HG02884 (cell line): Measurements from ENCODE around the gene ITPR3.

Experiments
- ATAC-seq: cut with Tn5 transposase; IDR thresholded peaks from one replicate; pipeline ENCODE4 v1.9.1; 2021; ENCODE audit warnings: mild to moderate bottlenecking, moderate library complexity; ENCODE audit not compliant: unreplicated experiment

Gene ITPR3

GRCh38 chr6:33664506-33665057, 43.5 kb downstream of the ITPR3 start:
- no peak for ATAC-seq

GRCh38 chr6:33665957-33666356, 44.8 kb downstream of the ITPR3 start:
- ATAC-seq, result no peak

GRCh38 chr6:33667072-33667471, 46.0 kb downstream of the ITPR3 start:
- ATAC-seq, result no peak

- no peak for ATAC-seq
Observed at GRCh38 chr6:33667776-33668175, 46.7 kb downstream of the ITPR3 start.

- no peak for ATAC-seq
Observed at GRCh38 chr6:33668328-33668727, 47.2 kb downstream of the ITPR3 start.

DNA sequence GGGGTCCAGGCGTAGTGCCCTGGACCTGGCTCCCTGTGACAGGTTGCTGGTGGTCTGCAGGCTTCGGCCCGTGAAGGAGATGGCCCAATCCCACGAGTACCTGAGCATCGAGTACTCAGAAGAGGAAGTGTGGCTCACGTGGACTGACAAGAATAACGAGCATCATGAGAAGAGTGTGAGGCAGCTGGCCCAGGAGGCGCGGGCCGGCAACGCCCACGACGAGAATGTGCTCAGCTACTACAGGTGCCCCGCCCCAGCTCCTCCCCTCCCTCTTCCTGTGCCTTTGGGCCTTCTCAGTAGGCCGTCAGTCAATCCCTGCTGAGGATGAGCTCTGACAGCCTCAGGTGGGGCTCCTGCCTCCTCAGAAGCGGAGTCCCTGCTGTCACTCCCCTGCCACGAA, 47.8 kb downstream of the ITPR3 start:
- no peak for ATAC-seq

GRCh38 chr6:33670086-33670660, 49.1 kb downstream of the ITPR3 start:
- ATAC-seq, result no peak

DNA sequence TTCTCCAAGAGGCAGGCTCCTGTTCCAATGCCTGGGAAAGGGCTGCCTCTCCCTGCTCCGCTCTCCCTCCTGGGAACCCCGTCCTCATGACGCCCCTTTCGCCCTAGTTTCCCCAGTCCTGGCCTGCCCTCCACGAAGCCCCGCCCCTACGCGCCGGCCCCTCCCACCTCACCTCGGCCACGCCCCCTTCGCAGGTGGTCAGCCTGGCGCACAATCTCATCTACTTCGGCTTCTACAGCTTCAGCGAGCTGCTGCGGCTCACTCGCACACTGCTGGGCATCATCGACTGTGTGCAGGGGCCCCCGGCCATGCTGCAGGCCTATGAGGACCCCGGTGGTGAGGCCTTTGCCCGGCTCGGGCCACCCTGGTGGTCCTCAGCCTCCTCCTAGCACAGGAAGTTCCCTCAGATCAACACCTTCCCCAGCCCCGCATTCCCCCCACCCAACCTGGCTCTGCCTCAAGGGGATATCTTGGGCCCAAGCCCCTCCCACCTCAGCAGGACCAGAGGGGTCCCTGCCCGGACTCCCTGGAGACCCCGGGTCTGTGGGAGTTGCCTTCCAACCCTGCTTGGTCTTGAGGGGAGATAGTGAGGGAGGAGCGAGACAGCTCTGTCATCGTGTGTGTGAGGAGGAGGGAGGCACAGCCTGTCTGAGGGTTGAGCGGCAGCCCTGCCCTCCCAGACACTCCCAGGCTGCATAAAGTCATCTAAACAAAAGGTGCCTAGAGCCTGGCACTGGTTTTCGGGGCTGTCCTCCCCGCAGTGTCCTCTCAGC, 50.0 kb downstream of the ITPR3 start:
- ATAC-seq, result no peak

- no peak for ATAC-seq
Observed at GRCh38 chr6:33671744-33672072, 50.6 kb downstream of the ITPR3 start.

DNA sequence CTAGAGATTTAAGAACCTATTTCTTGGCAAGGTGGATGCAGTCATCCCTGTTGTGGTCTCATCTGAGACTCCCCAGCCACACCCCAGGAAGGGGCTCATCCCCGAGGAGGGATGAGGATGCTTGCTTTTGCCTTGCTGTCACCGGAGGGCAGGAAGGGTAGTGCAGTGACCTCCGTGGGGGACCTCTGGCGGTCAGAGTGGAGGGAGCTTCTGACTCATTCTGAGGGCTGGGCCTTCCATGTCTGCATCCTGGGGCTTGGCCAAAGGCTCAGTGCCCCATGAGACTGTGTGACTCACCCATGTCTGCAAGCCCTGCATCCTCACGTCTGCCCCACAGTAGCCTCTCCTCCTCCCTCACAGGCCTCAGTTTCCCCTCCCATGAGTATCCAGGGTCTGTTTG, 51.7 kb downstream of the ITPR3 start:
- ATAC-seq, result no peak

- no peak for ATAC-seq
Observed at GRCh38 chr6:33673851-33674250, 52.7 kb downstream of the ITPR3 start.

DNA sequence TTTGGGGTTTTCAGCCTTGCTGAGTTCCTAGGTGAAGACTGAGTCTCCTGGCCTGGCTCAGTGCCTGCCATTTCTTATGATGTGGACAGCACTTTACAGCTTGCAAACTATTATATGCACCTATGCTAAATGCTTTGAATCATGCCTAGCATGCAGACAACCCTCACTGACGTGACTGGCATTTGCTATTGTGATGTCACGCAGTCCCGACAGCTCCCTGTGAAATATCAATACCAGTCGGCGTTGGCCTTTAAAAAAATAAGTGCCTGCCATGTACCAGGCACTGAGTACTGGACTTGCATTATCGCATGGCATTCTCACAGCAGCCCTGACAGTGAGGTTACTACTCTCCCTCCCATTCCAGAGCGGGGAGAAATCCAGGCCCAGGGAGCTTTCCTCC, 54.8 kb downstream of the ITPR3 start:
- ATAC-seq, result no peak

GRCh38 chr6:33676416-33677142, 55.5 kb downstream of the ITPR3 start:
- no peak for ATAC-seq

- ATAC-seq, result no peak
Observed at GRCh38 chr6:33677143-33677660, 56.1 kb downstream of the ITPR3 start.

- ATAC-seq, result no peak
Observed at GRCh38 chr6:33677689-33678088, 56.6 kb downstream of the ITPR3 start.

DNA sequence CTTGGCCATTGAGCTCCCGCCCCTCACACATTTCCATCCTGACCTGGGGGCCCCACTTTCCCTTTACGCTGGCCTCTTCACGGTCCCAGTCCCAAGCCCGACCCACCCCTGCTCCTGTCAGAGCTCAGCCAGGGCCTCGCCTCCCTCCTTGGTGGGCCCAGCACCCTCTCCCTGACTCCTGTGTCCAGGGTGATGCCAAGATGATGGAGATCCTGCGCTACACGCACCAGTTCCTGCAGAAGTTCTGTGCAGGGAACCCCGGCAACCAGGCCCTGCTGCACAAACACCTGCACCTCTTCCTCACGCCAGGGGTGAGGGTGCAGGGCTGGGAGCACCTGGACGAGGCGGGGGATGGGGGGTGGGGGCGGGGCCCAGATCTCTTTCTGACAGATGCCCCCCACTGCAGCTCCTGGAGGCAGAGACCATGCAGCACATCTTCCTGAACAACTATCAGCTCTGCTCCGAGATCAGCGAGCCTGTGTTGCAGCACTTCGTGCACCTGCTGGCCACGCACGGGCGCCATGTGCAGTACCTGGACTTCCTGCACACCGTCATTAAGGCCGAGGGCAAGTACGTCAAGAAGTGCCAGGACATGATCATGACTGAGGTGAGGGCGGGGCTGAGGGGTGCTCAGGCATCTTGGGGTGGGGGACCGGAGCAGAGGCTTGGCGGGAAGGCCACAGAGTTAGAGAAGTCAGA, 57.3 kb downstream of the ITPR3 start:
- no peak for ATAC-seq

- no peak for ATAC-seq
Observed at GRCh38 chr6:33678932-33679490, 57.9 kb downstream of the ITPR3 start.

DNA sequence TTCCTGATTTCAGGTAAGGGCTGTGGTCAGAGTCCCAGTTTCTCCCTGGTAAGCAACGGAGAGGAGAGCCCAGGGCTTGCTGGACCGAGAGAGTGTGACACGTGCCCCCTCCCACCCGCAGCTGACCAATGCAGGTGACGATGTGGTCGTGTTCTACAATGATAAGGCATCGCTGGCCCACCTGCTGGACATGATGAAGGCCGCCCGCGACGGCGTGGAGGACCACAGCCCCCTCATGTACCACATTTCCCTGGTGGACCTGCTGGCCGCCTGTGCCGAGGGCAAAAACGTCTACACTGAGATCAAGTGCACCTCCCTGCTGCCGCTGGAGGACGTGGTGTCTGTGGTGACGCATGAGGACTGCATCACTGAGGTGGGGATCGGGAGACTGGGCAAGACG, 58.6 kb downstream of the ITPR3 start:
- no peak for ATAC-seq

- no peak for ATAC-seq
Observed at GRCh38 chr6:33682341-33682740, 61.2 kb downstream of the ITPR3 start.

- no peak for ATAC-seq
Observed at GRCh38 chr6:33683051-33683571, 62.0 kb downstream of the ITPR3 start.
